CD4-positive, alpha-beta T cell treated with Interleukin-12 subunit alpha and Interleukin-12 subunit beta, for 1 hour (primary cell): ENCODE results near the gene KLRF2.

Source experiments
- DNase-seq: peaks from one replicate; pipeline ENCODE4 v3.0.0-alpha.2; 2020

KLRF2 gene

GRCh38 chr12:9941838-9942237, 60.5 kb downstream of the KLRF2 start:
- DNase-seq, result no peak

GRCh38 chr12:9943240-9943639, 62.0 kb downstream of the KLRF2 start:
- peak; percentile 19 for DNase-seq

GRCh38 chr12:9944391-9944790, 63.1 kb downstream of the KLRF2 start:
- no peak for DNase-seq
